Panc1 (cell line): Measurements from ENCODE around the gene MRGPRD.

ENCODE experiments used
- POLR2AphosphoS5 ChIP-seq: IDR thresholded peaks from 2 replicates; pipeline ENCODE4 v1.6.1; 2012; ENCODE audit warnings: mild to moderate bottlenecking, low read depth, low read length, moderate library complexity
- TCF7L2 ChIP-seq: IDR thresholded peaks from 2 replicates; pipeline ENCODE4 v1.6.1; 2011; ENCODE audit warnings: mild to moderate bottlenecking, low read depth, low read length, inconsistent platforms
- TF ChIP-seq, protein P1 (sequence below): fragments of 450-650 bp; IDR thresholded peaks from 2 replicates; pipeline ENCODE4 v1.5.1; 2017; ENCODE audit warnings: mild to moderate bottlenecking
- TF ChIP-seq, protein P2 (sequence below), 2 experiments: IDR thresholded peaks; 2 replicates each; pipeline ENCODE4 v1.6.1; 2011 to 2012; ENCODE audit warnings: low read depth in 2 of 2, control low read depth in 1 of 2, low read length in 1 of 2, mild to moderate bottlenecking in 1 of 2, moderate library complexity in 1 of 2; ENCODE audit not compliant: insufficient read depth in 1 of 2

- TF ChIP-seq, protein P1, sequence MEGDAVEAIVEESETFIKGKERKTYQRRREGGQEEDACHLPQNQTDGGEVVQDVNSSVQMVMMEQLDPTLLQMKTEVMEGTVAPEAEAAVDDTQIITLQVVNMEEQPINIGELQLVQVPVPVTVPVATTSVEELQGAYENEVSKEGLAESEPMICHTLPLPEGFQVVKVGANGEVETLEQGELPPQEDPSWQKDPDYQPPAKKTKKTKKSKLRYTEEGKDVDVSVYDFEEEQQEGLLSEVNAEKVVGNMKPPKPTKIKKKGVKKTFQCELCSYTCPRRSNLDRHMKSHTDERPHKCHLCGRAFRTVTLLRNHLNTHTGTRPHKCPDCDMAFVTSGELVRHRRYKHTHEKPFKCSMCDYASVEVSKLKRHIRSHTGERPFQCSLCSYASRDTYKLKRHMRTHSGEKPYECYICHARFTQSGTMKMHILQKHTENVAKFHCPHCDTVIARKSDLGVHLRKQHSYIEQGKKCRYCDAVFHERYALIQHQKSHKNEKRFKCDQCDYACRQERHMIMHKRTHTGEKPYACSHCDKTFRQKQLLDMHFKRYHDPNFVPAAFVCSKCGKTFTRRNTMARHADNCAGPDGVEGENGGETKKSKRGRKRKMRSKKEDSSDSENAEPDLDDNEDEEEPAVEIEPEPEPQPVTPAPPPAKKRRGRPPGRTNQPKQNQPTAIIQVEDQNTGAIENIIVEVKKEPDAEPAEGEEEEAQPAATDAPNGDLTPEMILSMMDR, result no peak
- TF ChIP-seq, protein P2, sequence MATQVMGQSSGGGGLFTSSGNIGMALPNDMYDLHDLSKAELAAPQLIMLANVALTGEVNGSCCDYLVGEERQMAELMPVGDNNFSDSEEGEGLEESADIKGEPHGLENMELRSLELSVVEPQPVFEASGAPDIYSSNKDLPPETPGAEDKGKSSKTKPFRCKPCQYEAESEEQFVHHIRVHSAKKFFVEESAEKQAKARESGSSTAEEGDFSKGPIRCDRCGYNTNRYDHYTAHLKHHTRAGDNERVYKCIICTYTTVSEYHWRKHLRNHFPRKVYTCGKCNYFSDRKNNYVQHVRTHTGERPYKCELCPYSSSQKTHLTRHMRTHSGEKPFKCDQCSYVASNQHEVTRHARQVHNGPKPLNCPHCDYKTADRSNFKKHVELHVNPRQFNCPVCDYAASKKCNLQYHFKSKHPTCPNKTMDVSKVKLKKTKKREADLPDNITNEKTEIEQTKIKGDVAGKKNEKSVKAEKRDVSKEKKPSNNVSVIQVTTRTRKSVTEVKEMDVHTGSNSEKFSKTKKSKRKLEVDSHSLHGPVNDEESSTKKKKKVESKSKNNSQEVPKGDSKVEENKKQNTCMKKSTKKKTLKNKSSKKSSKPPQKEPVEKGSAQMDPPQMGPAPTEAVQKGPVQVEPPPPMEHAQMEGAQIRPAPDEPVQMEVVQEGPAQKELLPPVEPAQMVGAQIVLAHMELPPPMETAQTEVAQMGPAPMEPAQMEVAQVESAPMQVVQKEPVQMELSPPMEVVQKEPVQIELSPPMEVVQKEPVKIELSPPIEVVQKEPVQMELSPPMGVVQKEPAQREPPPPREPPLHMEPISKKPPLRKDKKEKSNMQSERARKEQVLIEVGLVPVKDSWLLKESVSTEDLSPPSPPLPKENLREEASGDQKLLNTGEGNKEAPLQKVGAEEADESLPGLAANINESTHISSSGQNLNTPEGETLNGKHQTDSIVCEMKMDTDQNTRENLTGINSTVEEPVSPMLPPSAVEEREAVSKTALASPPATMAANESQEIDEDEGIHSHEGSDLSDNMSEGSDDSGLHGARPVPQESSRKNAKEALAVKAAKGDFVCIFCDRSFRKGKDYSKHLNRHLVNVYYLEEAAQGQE (IDR thresholded peaks at IDR 0.05; ENCODE audit: insufficient read depth in 1 of 2, low read depth in 2 of 2, low read length in 1 of 2), result no peak
- no peak for TF ChIP-seq TCF7L2
- no peak for TF ChIP-seq POLR2AphosphoS5
Measured at GRCh38 chr11:69011624-69012091, 30.9 kb upstream of the MRGPRD start.
